Hindlimb muscle (tissue), 1 donor: ENCODE results near the gene PLCZ1. TPM values are rescaled to one million over a fixed set of nuclear protein-coding genes. Genes with fewer than 3 reads are reported as not detected.
"Not testable (repeated sequence)": the region's sequence is repeated elsewhere in the genome, so short reads cannot be mapped to it uniquely, and the experiment has no call there.

Experiments
- DNase-seq: peaks from one replicate; pipeline ENCODE4 v3.0.0-alpha.2; 2013
- polyA plus RNA-seq: library from polyadenylated mRNA; unstranded; fragments of 120-200 nt; gene quantifications from one replicate; pipeline ENCODE4 v1.2.1, GENCODE V29; 2013; ENCODE audit not compliant: insufficient read length

Gene PLCZ1
- polyA plus RNA-seq, result not detected

- no peak for DNase-seq
Measured at GRCh38 chr12:18737819-18738218, at the start of gene PLCZ1, which contains the start of gene CAPZA3. PLCZ1 (minus strand) TSS chr12:18738012; CDS start chr12:18737371, 641 bp downstream. CAPZA3 (plus strand) TSS chr12:18738119; CDS start chr12:18738269, 150 bp downstream.

GRCh38 chr12:18785465-18785864 is 47.7 kb upstream of the PLCZ1 start:
- DNase-seq, result not testable (repeated sequence)

GRCh38 chr12:18782827-18783226 is 45.0 kb upstream of the PLCZ1 start:
- DNase-seq, result no peak

GRCh38 chr12:18766479-18766878 is 28.7 kb upstream of the PLCZ1 start:
- DNase-seq, result not testable (repeated sequence)

GRCh38 chr12:18755341-18755740 is 17.5 kb upstream of the PLCZ1 start:
- no peak for DNase-seq

GRCh38 chr12:18754124-18754707 is 16.4 kb upstream of the PLCZ1 start:
- DNase-seq, result no peak

GRCh38 chr12:18753481-18754123 is 15.8 kb upstream of the PLCZ1 start:
- DNase-seq, result no peak

GRCh38 chr12:18752947-18753346 is 15.1 kb upstream of the PLCZ1 start:
- DNase-seq, result no peak

GRCh38 chr12:18752280-18752920 is 14.6 kb upstream of the PLCZ1 start:
- no peak for DNase-seq

GRCh38 chr12:18751866-18752265 is 14.1 kb upstream of the PLCZ1 start:
- no peak for DNase-seq

- DNase-seq, result no peak
Measured at GRCh38 chr12:18750085-18750484, 12.3 kb upstream of the PLCZ1 start.

GRCh38 chr12:18749386-18749957 is 11.7 kb upstream of the PLCZ1 start:
- no peak for DNase-seq

GRCh38 chr12:18747895-18748294 is 10.1 kb upstream of the PLCZ1 start:
- no peak for DNase-seq

GRCh38 chr12:18731156-18731555 is 6.7 kb downstream of the PLCZ1 start:
- no peak for DNase-seq

- no peak for DNase-seq
Measured at GRCh38 chr12:18723752-18724151, 14.1 kb downstream of the PLCZ1 start.

- DNase-seq, result no peak
Measured at GRCh38 chr12:18721452-18721851, 16.4 kb downstream of the PLCZ1 start.

- no peak for DNase-seq
Measured at GRCh38 chr12:18720690-18721089, 17.1 kb downstream of the PLCZ1 start.

- no peak for DNase-seq
Measured at GRCh38 chr12:18719922-18720510, 17.8 kb downstream of the PLCZ1 start.

- DNase-seq, result no peak
Measured at GRCh38 chr12:18718462-18718861, 19.4 kb downstream of the PLCZ1 start.

- no peak for DNase-seq
Measured at GRCh38 chr12:18716236-18716635, 21.6 kb downstream of the PLCZ1 start.

GRCh38 chr12:18706798-18707197 is 31.0 kb downstream of the PLCZ1 start:
- DNase-seq, result no peak

- no peak for DNase-seq
Measured at GRCh38 chr12:18703911-18704310, 33.9 kb downstream of the PLCZ1 start.

GRCh38 chr12:18703321-18703720 is 34.5 kb downstream of the PLCZ1 start:
- DNase-seq, result no peak
